Stimulated activated CD8-positive, alpha-beta memory T cell treated with anti-CD3 and anti-CD28 coated beads, Interleukin-7, amount 100 ng/mL, for 24 hours (primary cell): ENCODE data around the gene CLEC14A.

ENCODE experiments used
- DNase-seq: peaks from one replicate; pipeline ENCODE4 v3.0.0-alpha.2; 2020; ENCODE audit warnings: low read depth

CLEC14A gene

GRCh38 chr14:38248321-38249028 lies 7.4 kb downstream of the CLEC14A start:
- no peak for DNase-seq

GRCh38 chr14:38243696-38244240 lies 12.1 kb downstream of the CLEC14A start:
- DNase-seq: no peak

- no peak for DNase-seq
These were observed 17.0 kb downstream of the CLEC14A start for GRCh38 chr14:38238878-38239277.

GRCh38 chr14:38238332-38238731 lies 17.6 kb downstream of the CLEC14A start:
- DNase-seq: no peak

GRCh38 chr14:38233218-38233617 lies 22.7 kb downstream of the CLEC14A start:
- DNase-seq: no peak

GRCh38 chr14:38226366-38226765 lies 29.5 kb downstream of the CLEC14A start:
- no peak for DNase-seq

GRCh38 chr14:38225946-38226345 lies 29.9 kb downstream of the CLEC14A start:
- DNase-seq: no peak

- no peak for DNase-seq
These were observed 31.6 kb downstream of the CLEC14A start for GRCh38 chr14:38224338-38224737.

GRCh38 chr14:38221077-38221476 lies 34.8 kb downstream of the CLEC14A start:
- DNase-seq: no peak

- DNase-seq: no peak
These were observed 38.3 kb downstream of the CLEC14A start for GRCh38 chr14:38217553-38217952.

- no peak for DNase-seq
These were observed 42.9 kb downstream of the CLEC14A start for GRCh38 chr14:38213001-38213400.

GRCh38 chr14:38212111-38212510 lies 43.8 kb downstream of the CLEC14A start:
- no peak for DNase-seq

- no peak for DNase-seq
These were observed 44.6 kb downstream of the CLEC14A start for GRCh38 chr14:38211255-38211735.

- DNase-seq: no peak
These were observed 45.2 kb downstream of the CLEC14A start for GRCh38 chr14:38210587-38211216.

GRCh38 chr14:38209572-38210557 lies 46.0 kb downstream of the CLEC14A start:
- DNase-seq: no peak

GRCh38 chr14:38208618-38209562 lies 47.0 kb downstream of the CLEC14A start:
- DNase-seq: no peak

GRCh38 chr14:38207736-38208617 lies 47.9 kb downstream of the CLEC14A start, which contains the start of gene SSTR1:
Gene SSTR1, plus strand, starts transcription at chr14:38207904. Its CDS starts 1,486 bp downstream, at chr14:38209390.
- DNase-seq: no peak

GRCh38 chr14:38207377-38207735 lies 48.5 kb downstream of the CLEC14A start:
- DNase-seq: no peak

GRCh38 chr14:38206689-38207376 lies 49.1 kb downstream of the CLEC14A start:
- no peak for DNase-seq
